Measurements from ENCODE around the gene FYB1.

The FYB1 gene

GRCh38 chr5:39255406-39255805, 36.0 kb upstream of the FYB1 start:
- Histone ChIP-seq H2BK15ac (ENCODE audit: low read depth, poor library complexity, severe bottlenecking) (no peak overlapping the region), H4K8ac (ENCODE audit: low read length) (no peak overlapping the region), H2AK5ac (ENCODE audit: low read length, severe bottlenecking) (no peak overlapping the region), H3K4ac (ENCODE audit: low read depth in 1 of 2, low read length in 2 of 2) (no peak overlapping the region), H3K9me3 (ENCODE audit: control insufficient read depth, low read length) (no peaks in the 10 kb centered on the region), H3K36me3 (ENCODE audit: control insufficient read depth in 1 of 2, insufficient read depth in 2 of 2, low read depth in 1 of 2, low read length in 2 of 2) (no peaks in the 10 kb centered on the region), H2AFZ (ENCODE audit: low read depth, low read length) (no peak overlapping the region), H3K18ac (ENCODE audit: low read depth in 1 of 2, low read length in 2 of 2) (no peak overlapping the region), H3K79me1 (replicated peaks; ENCODE audit: low read length, poor library complexity, severe bottlenecking) (no peaks in the 10 kb centered on the region), H3K23ac (ENCODE audit: low read length in 2 of 2) (no peak overlapping the region), H2BK12ac (ENCODE audit: low read length in 2 of 2) (no peak overlapping the region), H3K27me3 (ENCODE audit: control insufficient read depth in 1 of 2, insufficient read depth in 1 of 2, low read length in 2 of 2) (no peaks in the 10 kb centered on the region), H3K27ac (ENCODE audit: low read length, poor library complexity, severe bottlenecking) (no peak overlapping the region), H3K4me3 (ENCODE audit: insufficient read depth in 1 of 2, low read depth in 1 of 2, low read length in 2 of 2) (no peak overlapping the region), H3K9ac (ENCODE audit: low read length) (no peak overlapping the region), H2BK120ac (ENCODE audit: low read depth, low read length) (no peak overlapping the region), H4K91ac (ENCODE audit: low read length) (no peak overlapping the region), H2BK5ac (ENCODE audit: low read depth, low read length, poor library complexity, severe bottlenecking) (no peak overlapping the region), H3K4me1 (ENCODE audit: control insufficient read depth, insufficient read depth, low read depth, low read length) (no peaks in the 10 kb centered on the region), H3K14ac (ENCODE audit: low read length in 2 of 2) (no peak overlapping the region), H3K4me2 (ENCODE audit: low read length, poor library complexity, severe bottlenecking) (no peak overlapping the region)
- DNase-seq: no peak
- WGBS: 89% methylated on average over 2 of the region's 2 CpGs

- Histone ChIP-seq H3K18ac (ENCODE audit: low read depth in 1 of 2, low read length in 2 of 2) (no peak overlapping the region), H4K91ac (ENCODE audit: low read length) (no peak overlapping the region)
These were observed 35.3 kb upstream of the FYB1 start for GRCh38 chr5:39254671-39255070.

GRCh38 chr5:39253196-39253595, 33.8 kb upstream of the FYB1 start:
- H2AFZ ChIP-seq (ENCODE audit: low read depth, low read length): no peak overlapping the region
- no peak overlapping the region for H3K27ac ChIP-seq (ENCODE audit: low read length, poor library complexity, severe bottlenecking)
- no peak overlapping the region for H3K23ac ChIP-seq (ENCODE audit: low read length in 2 of 2)

More at GRCh38 chr5:39254671-39255070, 35.3 kb upstream of the FYB1 start:
- Histone ChIP-seq H2AK5ac (ENCODE audit: low read length, severe bottlenecking) (no peak overlapping the region), H3K4ac (ENCODE audit: low read depth in 1 of 2, low read length in 2 of 2) (no peak overlapping the region), H3K14ac (ENCODE audit: low read length in 2 of 2) (no peak overlapping the region), H2BK120ac (ENCODE audit: low read depth, low read length) (no peak overlapping the region), H3K27me3 (ENCODE audit: control insufficient read depth in 1 of 2, insufficient read depth in 1 of 2, low read length in 2 of 2) (no peaks in the 10 kb centered on the region), H3K27ac (ENCODE audit: low read length, poor library complexity, severe bottlenecking) (no peak overlapping the region), H3K23ac (ENCODE audit: low read length in 2 of 2) (no peak overlapping the region), H3K4me1 (ENCODE audit: control insufficient read depth, insufficient read depth, low read depth, low read length) (no peaks in the 10 kb centered on the region), H3K79me1 (replicated peaks; ENCODE audit: low read length, poor library complexity, severe bottlenecking) (no peaks in the 10 kb centered on the region), H3K9ac (ENCODE audit: low read length) (no peak overlapping the region), H2BK15ac (ENCODE audit: low read depth, poor library complexity, severe bottlenecking) (no peak overlapping the region), H2BK12ac (ENCODE audit: low read length in 2 of 2) (no peak overlapping the region), H2BK5ac (ENCODE audit: low read depth, low read length, poor library complexity, severe bottlenecking) (no peak overlapping the region), H2AFZ (ENCODE audit: low read depth, low read length) (no peak overlapping the region), H3K4me2 (ENCODE audit: low read length, poor library complexity, severe bottlenecking) (no peak overlapping the region), H3K4me3 (ENCODE audit: insufficient read depth in 1 of 2, low read depth in 1 of 2, low read length in 2 of 2) (no peak overlapping the region), H4K8ac (ENCODE audit: low read length) (no peak overlapping the region), H3K9me3 (ENCODE audit: control insufficient read depth, low read length) (no peaks in the 10 kb centered on the region), H3K36me3 (ENCODE audit: control insufficient read depth in 1 of 2, insufficient read depth in 2 of 2, low read depth in 1 of 2, low read length in 2 of 2) (no peaks in the 10 kb centered on the region)
- DNase-seq: no peak

GRCh38 chr5:39249564-39250274, 30.4 kb upstream of the FYB1 start:
- no peak overlapping the region for H2BK15ac ChIP-seq (ENCODE audit: low read depth, poor library complexity, severe bottlenecking)
- no peak overlapping the region for H3K4me2 ChIP-seq (ENCODE audit: low read length, poor library complexity, severe bottlenecking)
- H3K9ac ChIP-seq (ENCODE audit: low read length): no peak overlapping the region
- H2AFZ ChIP-seq (ENCODE audit: low read depth, low read length): no peak overlapping the region
- H3K4me1 ChIP-seq (ENCODE audit: control insufficient read depth, insufficient read depth, low read depth, low read length): no peaks in the 10 kb centered on the region
- H3K9me3 ChIP-seq (ENCODE audit: control insufficient read depth, low read length): no peaks in the 10 kb centered on the region
- H4K91ac ChIP-seq (ENCODE audit: low read length): no peak overlapping the region
- no peak overlapping the region for H3K14ac ChIP-seq (ENCODE audit: low read length in 2 of 2)
- no peak overlapping the region for H3K18ac ChIP-seq (ENCODE audit: low read depth in 1 of 2, low read length in 2 of 2)
- WGBS: 32% methylated on average over 1 of the region's 1 CpG
- no peak overlapping the region for H3K4ac ChIP-seq (ENCODE audit: low read depth in 1 of 2, low read length in 2 of 2)
- H2AK5ac ChIP-seq (ENCODE audit: low read length, severe bottlenecking): no peak overlapping the region
- no peak overlapping the region for H3K4me3 ChIP-seq (ENCODE audit: insufficient read depth in 1 of 2, low read depth in 1 of 2, low read length in 2 of 2)
- H3K27ac ChIP-seq (ENCODE audit: low read length, poor library complexity, severe bottlenecking): no peak overlapping the region
- H3K79me1 ChIP-seq (replicated peaks; ENCODE audit: low read length, poor library complexity, severe bottlenecking): no peaks in the 10 kb centered on the region
- H4K8ac ChIP-seq (ENCODE audit: low read length): no peak overlapping the region
- H3K27me3 ChIP-seq (ENCODE audit: control insufficient read depth in 1 of 2, insufficient read depth in 1 of 2, low read length in 2 of 2): no peaks in the 10 kb centered on the region
- H2BK12ac ChIP-seq (ENCODE audit: low read length in 2 of 2): no peak overlapping the region
- H3K36me3 ChIP-seq (ENCODE audit: control insufficient read depth in 1 of 2, insufficient read depth in 2 of 2, low read depth in 1 of 2, low read length in 2 of 2): no peaks in the 10 kb centered on the region
- no peak overlapping the region for H3K23ac ChIP-seq (ENCODE audit: low read length in 2 of 2)
- no peak overlapping the region for H2BK5ac ChIP-seq (ENCODE audit: low read depth, low read length, poor library complexity, severe bottlenecking)
- no peak overlapping the region for H2BK120ac ChIP-seq (ENCODE audit: low read depth, low read length)
- DNase-seq: no peak

More at GRCh38 chr5:39253196-39253595, 33.8 kb upstream of the FYB1 start:
- H4K91ac ChIP-seq (ENCODE audit: low read length): no peak overlapping the region
- H3K36me3 ChIP-seq (ENCODE audit: control insufficient read depth in 1 of 2, insufficient read depth in 2 of 2, low read depth in 1 of 2, low read length in 2 of 2): no peaks in the 10 kb centered on the region
- H2BK120ac ChIP-seq (ENCODE audit: low read depth, low read length): no peak overlapping the region
- H3K9ac ChIP-seq (ENCODE audit: low read length): no peak overlapping the region
- H3K27me3 ChIP-seq (ENCODE audit: control insufficient read depth in 1 of 2, insufficient read depth in 1 of 2, low read length in 2 of 2): no peaks in the 10 kb centered on the region
- no peak for DNase-seq
- no peak overlapping the region for H3K4ac ChIP-seq (ENCODE audit: low read depth in 1 of 2, low read length in 2 of 2)
- H4K8ac ChIP-seq (ENCODE audit: low read length): no peak overlapping the region
- H2BK15ac ChIP-seq (ENCODE audit: low read depth, poor library complexity, severe bottlenecking): no peak overlapping the region
- H2AK5ac ChIP-seq (ENCODE audit: low read length, severe bottlenecking): no peak overlapping the region
- H3K18ac ChIP-seq (ENCODE audit: low read depth in 1 of 2, low read length in 2 of 2): no peak overlapping the region
- H3K14ac ChIP-seq (ENCODE audit: low read length in 2 of 2): no peak overlapping the region
- no peak overlapping the region for H2BK12ac ChIP-seq (ENCODE audit: low read length in 2 of 2)
- H3K4me3 ChIP-seq (ENCODE audit: insufficient read depth in 1 of 2, low read depth in 1 of 2, low read length in 2 of 2): no peak overlapping the region
- no peak overlapping the region for H3K4me2 ChIP-seq (ENCODE audit: low read length, poor library complexity, severe bottlenecking)
- H3K9me3 ChIP-seq (ENCODE audit: control insufficient read depth, low read length): no peaks in the 10 kb centered on the region
- H3K4me1 ChIP-seq (ENCODE audit: control insufficient read depth, insufficient read depth, low read depth, low read length): no peaks in the 10 kb centered on the region
- H3K79me1 ChIP-seq (replicated peaks; ENCODE audit: low read length, poor library complexity, severe bottlenecking): no peaks in the 10 kb centered on the region
- H2BK5ac ChIP-seq (ENCODE audit: low read depth, low read length, poor library complexity, severe bottlenecking): no peak overlapping the region
